HEK293T (cell line): ENCODE data around the gene GNLY.

ENCODE experiments used
- ARNT ChIP-seq: fragments of 450-650 bp; IDR thresholded peaks from 2 replicates; pipeline ENCODE4 v1.6.1; 2017; ENCODE audit warnings: mild to moderate bottlenecking
- BHLHE40 ChIP-seq: fragments of 450-650 bp; IDR thresholded peaks from 2 replicates; pipeline ENCODE4 v1.6.1; 2016; ENCODE audit warnings: mild to moderate bottlenecking, moderate library complexity, borderline replicate concordance
- CTBP1 ChIP-seq: fragments of 450-650 bp; IDR thresholded peaks from 2 replicates; pipeline ENCODE4 v1.6.1; 2016; ENCODE audit warnings: borderline replicate concordance
- ELF4 ChIP-seq: fragments of 450-650 bp; IDR thresholded peaks from 2 replicates; pipeline ENCODE4 v1.6.1; 2017; ENCODE audit warnings: antibody characterized with exemption
- FOXM1 ChIP-seq: fragments of 450-650 bp; IDR thresholded peaks from 2 replicates; pipeline ENCODE4 v1.6.1; 2017; ENCODE audit warnings: mild to moderate bottlenecking, borderline replicate concordance
- L3MBTL2 ChIP-seq: fragments of 450-650 bp; conservative IDR thresholded peaks from 2 replicates; pipeline ENCODE4 v1.6.1; 2016; ENCODE audit warnings: mild to moderate bottlenecking
- LEF1 ChIP-seq: fragments of 450-650 bp; IDR thresholded peaks from 2 replicates; pipeline ENCODE4 v1.6.1; 2017; ENCODE audit warnings: mild to moderate bottlenecking, borderline replicate concordance
- NFRKB ChIP-seq: fragments of 450-650 bp; IDR thresholded peaks from 2 replicates; pipeline ENCODE4 v1.6.1; 2016; ENCODE audit warnings: mild to moderate bottlenecking, moderate library complexity
- SP1 ChIP-seq: fragments of 450-650 bp; IDR thresholded peaks from 2 replicates; pipeline ENCODE4 v1.6.1; 2017
- SUZ12 ChIP-seq: fragments of 450-650 bp; IDR thresholded peaks from 2 replicates; pipeline ENCODE4 v1.6.1; 2016; ENCODE audit warnings: mild to moderate bottlenecking
- TARDBP ChIP-seq: fragments of 450-650 bp; IDR thresholded peaks from 2 replicates; pipeline ENCODE4 v1.6.1; 2016
- ZNF384 ChIP-seq: fragments of 450-650 bp; IDR thresholded peaks from 2 replicates; pipeline ENCODE4 v1.6.1; 2016
- TF ChIP-seq, protein P1 (sequence below): fragments of 450-650 bp; IDR thresholded peaks from 2 replicates; pipeline ENCODE4 v1.6.1; 2016

DNA sequence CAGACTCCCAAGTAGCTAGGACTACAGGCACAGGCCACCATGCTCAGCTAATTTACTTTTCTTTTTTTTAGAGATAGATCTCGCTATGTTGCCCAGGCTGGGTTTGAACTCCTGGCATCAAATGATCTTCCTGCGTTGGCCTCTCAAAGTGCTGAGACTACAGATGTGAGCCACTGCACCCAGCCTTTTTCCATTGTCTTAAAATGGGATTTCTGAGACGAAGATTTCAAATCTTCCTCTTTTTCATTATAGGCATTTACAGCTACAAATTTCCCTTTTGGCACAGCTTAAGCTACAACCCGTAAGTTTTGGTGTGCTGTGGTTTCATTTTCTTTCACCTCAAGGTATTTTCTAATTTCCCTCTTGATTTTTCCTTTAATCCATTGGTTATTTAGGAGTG, 8.6 kb downstream of the GNLY start:
- no peak for TF ChIP-seq FOXM1
- no peak for TF ChIP-seq BHLHE40
- TF ChIP-seq, protein P1, sequence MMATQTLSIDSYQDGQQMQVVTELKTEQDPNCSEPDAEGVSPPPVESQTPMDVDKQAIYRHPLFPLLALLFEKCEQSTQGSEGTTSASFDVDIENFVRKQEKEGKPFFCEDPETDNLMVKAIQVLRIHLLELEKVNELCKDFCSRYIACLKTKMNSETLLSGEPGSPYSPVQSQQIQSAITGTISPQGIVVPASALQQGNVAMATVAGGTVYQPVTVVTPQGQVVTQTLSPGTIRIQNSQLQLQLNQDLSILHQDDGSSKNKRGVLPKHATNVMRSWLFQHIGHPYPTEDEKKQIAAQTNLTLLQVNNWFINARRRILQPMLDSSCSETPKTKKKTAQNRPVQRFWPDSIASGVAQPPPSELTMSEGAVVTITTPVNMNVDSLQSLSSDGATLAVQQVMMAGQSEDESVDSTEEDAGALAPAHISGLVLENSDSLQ, result no peak
- no peak for TF ChIP-seq TARDBP
- no peak for TF ChIP-seq SUZ12
- TF ChIP-seq ZNF384, result no peak
- no peak for TF ChIP-seq NFRKB
- TF ChIP-seq SP1, result no peak
- no peak for TF ChIP-seq ELF4
- no peak for TF ChIP-seq ARNT
- TF ChIP-seq L3MBTL2, result no peak
- no peak for TF ChIP-seq LEF1
- no peak for TF ChIP-seq CTBP1
